ENCODE results near the gene CIAO3.

CIAO3 gene

DNA sequence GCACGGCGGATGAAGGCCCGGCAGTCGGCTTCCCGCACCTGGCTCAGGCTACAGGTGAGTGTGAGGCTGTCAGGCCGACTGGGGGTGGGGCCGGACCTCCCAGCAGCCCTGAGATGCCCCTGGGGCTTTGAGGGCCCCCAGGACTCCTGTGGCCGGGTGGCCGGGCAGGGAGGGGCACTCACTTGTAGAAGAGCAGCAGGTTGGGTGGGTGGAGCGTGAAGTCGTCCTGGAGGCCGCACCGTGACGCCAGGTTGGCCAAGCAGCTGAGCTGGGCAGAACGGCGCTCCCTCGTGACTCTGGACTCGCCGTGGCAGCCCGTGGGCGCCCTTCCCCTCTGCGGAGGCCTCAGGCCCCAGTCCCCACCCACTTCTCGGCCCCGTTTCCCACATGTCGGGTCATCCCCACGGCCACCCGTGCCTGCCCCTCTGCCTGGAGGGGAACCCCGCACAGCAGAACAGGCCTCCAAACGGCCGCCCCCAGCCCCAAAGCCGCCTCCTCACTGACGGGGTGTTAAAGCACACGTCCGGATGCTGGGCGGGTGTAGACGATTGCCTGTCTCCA, 34.5 kb upstream of the CIAO3 start:
- no peak for DNase-seq (ENCODE audit: low spot score)

DNA sequence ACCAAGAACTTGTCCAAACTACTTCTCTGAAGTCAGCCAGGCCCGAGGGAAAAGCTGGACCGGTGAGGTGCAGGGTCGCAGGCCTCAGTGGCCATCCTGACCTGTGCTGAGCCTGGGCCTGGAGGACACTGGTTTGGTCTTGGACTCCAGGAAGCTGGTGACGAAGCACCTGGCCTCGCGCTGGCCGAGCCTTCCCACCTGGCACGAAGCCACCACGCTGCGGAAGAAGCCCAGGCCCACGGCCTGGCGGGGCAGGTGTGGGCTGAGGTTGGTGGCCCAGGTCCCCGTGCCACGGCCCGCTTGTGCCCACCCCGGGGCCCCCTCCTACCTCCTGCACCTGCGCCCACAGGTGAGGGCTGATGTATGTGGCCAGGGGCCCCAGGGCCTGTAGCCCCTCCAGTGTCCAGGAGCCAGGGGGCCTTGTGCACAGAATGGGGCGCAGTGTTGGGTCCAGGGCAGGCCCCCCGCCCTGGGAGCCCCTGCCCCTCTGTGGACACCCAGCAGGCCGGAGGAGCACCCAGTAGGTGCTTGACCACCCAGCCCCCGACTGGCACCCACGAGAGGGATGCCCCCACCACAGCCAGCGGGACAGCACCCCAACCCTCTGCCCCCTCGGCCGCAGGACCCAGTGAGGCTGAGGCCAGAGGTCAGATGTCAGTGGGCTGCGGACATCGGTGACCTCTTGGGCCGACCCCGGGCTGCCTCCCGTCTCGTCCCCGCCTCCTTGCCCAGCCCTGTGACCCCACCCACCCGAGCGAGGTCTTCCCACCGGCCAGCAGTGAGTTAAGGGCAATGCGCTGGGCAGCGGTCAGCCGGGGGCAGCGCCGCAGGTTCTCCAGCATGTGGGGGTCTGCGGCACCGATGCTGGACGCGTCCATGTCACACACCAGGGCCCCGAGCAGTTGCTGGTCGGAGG, 33.5 kb upstream of the CIAO3 start:
- no peak for DNase-seq (ENCODE audit: low spot score)

DNA sequence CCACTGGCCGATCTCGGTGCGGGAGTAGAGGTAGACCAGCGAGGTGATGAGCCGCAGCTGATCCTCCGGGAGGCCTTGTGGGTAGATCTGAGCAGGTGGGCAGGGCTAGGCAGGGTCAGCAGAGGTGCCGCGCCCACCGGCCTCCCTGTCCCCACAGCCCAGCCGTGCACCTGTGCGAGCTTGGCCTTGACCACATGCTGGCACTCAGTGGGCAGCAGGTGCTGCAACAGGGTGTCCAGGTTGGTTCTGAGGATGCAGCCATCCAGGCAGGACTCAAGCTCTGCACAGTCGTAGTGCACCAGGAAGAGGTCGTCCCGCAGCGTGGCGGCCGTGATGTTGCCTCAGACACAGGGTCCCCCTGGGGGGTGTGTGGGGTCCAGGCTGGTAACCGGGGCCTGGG, 32.2 kb upstream of the CIAO3 start:
- DNase-seq (ENCODE audit: low spot score): no peak

GRCh38 chr16:770411-770810, 29.6 kb upstream of the CIAO3 start:
- DNase-seq (ENCODE audit: low spot score): no peak

DNA sequence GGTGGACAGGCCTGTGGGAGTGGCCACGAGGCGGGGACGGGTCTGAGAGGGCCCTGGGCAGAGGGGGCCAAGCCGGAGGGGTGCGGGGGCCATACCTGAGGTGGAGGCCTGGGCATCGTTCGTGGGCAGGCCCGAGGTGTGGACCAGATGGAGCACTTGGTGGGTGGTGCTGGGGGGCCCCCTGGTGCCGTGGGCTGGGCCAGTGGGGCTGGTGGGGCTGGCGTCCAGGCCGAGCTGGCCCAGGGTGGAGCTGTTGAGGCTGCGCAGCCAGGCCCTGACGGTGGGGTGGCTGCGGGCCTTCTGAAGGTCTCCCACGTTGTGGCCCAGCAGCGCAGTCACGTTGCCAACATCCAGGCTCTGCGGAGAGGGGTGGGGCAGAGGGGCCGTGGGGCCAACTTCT, 29.1 kb upstream of the CIAO3 start:
- no peak for DNase-seq (ENCODE audit: low spot score)

DNA sequence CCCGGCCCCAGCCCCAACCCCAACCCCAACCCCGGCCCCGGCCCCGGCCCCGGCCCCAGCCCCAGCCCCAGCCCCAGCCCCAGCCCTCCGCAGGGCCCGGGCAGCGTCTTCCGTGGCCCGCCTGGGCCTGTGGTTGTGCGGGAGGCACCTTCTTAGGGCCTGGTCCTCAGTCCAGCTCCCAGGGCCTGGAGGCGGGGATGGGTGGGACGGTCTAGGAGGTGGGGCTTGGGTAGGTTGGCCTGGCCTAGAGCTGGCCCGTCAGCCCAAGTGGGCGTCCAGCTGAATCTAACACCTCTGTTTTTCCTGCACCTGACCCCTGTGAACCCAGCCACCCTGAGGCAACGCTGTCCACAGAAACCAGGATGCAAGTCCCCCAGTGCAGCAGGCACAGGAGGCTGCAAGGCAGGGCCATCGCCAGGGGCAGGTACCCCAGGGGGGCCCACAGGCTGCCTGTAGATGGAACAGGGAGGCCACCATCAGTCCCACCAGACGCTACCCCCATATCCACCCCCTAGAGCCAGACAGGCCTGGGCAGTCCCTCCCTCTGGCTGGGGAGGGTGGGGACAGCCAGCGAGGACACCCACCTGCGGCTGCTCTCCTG, 28.5 kb upstream of the CIAO3 start:
- no peak for DNase-seq (ENCODE audit: low spot score)

DNA sequence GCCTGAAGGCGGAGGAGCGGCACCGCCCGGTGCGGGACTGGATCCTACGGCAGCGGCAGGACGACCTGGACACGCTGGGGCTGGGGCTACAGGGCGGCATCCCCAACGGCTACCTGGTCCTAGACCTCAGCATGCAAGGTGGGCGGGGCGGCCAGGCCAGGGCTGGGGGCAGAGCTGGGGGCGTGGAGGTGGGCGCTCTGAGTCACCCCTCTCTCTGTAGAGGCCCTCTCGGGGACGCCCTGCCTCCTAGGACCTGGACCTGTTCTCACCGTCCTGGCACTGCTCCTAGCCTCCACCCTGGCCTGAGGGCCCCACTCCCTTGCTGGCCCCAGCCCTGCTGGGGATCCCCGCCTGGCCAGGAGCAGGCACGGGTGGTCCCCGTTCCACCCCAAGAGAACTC, 27.6 kb upstream of the CIAO3 start:
- DNase-seq (ENCODE audit: low spot score): no peak

- no peak for DNase-seq (ENCODE audit: low spot score)
These were observed 27.0 kb upstream of the CIAO3 start for GRCh38 chr16:767743-768235.

- no peak for DNase-seq (ENCODE audit: low spot score)
These were observed 26.2 kb upstream of the CIAO3 start for GRCh38 chr16:766820-767640.

DNA sequence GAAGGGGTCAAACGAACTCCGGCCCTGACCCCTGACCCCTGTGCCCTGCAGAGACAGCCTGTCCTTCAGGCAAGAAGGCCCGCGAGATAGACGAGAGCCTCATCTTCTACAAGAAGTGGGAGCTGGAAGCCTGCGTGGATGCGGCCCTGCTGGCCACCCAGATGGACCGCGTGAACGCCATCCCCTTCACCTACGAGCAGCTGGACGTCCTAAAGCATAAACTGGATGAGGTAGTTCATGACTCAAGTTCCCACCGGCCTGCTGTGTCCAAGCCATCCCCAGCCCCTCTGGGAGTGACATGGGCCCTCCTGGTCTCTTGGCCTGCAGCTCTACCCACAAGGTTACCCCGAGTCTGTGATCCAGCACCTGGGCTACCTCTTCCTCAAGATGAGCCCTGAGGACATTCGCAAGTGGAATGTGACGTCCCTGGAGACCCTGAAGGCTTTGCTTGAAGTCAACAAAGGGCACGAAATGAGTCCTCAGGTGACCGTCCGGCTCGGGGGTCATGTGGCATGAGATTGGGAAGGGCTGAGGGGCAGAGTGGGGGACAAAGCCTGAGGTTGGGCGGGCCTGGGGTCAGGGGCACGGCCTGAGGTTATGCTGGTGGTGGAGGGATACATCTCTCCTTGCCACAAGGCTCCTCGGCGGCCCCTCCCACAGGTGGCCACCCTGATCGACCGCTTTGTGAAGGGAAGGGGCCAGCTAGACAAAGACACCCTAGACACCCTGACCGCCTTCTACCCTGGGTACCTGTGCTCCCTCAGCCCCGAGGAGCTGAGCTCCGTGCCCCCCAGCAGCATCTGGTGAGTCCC, 25.4 kb upstream of the CIAO3 start:
- DNase-seq (ENCODE audit: low spot score): no peak

DNA sequence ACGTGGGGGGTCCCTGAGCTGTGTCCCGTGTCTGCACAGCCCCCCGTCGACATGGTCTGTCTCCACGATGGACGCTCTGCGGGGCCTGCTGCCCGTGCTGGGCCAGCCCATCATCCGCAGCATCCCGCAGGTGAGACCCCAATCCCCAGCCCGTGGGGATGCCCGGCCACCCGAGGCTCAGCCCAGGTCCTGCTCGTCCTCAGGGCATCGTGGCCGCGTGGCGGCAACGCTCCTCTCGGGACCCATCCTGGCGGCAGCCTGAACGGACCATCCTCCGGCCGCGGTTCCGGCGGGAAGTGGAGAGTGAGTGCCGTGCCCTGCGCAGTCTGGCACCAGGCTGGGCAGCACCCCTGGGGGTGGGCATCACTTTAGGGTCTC, 24.7 kb upstream of the CIAO3 start:
- no peak for DNase-seq (ENCODE audit: low spot score)

DNA sequence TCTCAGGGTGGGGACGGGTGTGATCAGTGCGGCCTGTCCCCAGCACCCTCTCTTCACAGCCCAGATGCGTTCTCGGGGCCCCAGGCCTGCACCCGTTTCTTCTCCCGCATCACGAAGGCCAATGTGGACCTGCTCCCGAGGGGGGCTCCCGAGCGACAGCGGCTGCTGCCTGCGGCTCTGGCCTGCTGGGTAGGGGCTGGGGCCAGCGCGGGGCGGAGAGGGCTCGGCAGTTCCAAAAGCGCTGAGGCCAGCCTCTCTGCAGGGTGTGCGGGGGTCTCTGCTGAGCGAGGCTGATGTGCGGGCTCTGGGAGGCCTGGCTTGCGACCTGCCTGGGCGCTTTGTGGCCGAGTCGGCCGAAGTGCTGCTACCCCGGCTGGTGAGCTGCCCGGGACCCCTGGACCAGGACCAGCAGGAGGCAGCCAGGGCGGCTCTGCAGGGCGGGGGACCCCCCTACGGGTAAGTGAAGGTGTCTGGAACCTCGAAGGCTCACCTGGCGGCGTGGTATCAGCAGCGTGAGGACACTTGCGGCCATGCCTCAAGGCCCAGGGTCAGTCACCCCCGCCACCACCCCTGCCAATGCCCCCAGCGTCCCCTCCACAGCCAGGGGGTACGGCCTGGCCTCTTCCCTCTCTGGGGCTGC, 24.2 kb upstream of the CIAO3 start:
- no peak for DNase-seq (ENCODE audit: low spot score)

DNA sequence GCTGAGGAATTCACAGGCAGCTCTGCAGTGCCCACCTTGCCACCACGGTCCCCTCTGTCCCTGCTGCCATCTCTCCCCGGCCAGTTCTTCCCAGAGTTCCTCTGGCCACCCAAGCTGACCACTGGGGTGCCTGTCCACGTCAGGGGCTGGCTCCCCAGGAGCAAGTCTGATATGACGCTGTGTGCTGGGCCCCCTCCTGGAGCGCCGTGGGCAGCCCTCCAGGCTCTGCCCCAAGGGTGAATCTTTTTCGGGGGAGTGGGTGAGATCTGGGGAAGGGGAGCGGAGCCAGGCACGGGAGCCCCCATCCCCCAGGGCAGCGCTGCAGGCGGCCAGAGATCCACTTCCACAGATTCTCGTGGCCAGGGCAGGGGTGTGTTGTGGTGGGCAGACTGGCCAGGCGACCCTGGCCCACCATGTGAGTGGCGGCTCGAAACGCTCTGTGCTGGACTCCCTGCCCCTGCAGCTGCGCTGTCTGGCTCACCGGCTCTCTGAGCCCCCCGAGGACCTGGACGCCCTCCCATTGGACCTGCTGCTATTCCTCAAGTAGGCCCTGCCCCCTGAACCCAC, 23.5 kb upstream of the CIAO3 start:
- DNase-seq (ENCODE audit: low spot score): no peak

GRCh38 chr16:763369-764183, 22.8 kb upstream of the CIAO3 start:
- no peak for DNase-seq (ENCODE audit: low spot score)

GRCh38 chr16:762595-763268, 21.9 kb upstream of the CIAO3 start:
- DNase-seq (ENCODE audit: low spot score): no peak

DNA sequence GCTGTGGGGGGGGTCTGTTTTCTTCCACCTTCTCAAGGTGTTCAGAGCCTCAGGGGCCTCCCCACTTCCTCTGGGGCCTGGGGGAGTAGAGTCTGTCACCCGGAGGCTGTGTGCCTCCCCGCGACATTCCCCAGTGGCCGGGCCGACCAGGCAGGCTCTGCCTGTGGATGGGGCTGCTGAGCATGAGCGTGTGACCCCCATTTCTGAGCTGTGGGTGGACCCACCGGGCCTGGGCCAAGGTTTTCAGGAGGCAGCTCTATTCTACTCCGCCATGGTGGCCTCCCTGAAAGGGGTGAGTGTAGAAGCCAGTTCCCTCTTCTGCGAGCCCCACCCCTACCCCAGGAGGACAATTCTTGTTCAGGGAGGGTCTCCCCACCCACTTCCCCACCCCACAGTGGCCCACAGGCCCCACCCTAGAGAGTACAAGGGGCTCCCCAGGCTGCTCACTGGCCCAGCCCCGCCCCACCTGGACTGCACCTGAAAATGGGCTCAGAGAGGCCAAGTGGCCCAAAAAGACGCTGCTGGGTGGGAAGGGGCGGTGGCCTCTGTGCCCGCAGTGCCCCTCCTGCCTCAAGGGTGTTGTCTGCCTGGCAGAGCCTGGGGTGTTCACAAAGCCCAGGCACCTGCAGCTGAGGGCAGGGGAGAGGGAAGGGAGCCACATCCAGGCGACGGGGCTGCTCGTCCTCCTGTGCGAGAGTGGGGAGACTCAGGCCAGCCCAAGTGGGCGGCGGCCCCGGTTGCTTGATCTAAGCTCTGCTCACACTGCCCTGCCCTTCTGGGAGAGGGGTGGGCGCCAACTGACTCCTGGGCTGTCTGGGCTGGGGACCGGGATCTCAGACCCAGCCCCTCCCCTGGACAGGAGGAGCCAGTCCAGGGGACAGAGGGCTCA, 21.1 kb upstream of the CIAO3 start:
- DNase-seq (ENCODE audit: low spot score): no peak

- no peak for DNase-seq (ENCODE audit: low spot score)
These were observed 19.9 kb upstream of the CIAO3 start, which contains the start of gene MSLN for GRCh38 chr16:760545-761343. TSS of gene MSLN (plus strand) at chr16:760734. CDS start at chr16:762681, 1,947 bp downstream.
